Measurements from ENCODE around the gene OLFM1.

The OLFM1 gene

DNA sequence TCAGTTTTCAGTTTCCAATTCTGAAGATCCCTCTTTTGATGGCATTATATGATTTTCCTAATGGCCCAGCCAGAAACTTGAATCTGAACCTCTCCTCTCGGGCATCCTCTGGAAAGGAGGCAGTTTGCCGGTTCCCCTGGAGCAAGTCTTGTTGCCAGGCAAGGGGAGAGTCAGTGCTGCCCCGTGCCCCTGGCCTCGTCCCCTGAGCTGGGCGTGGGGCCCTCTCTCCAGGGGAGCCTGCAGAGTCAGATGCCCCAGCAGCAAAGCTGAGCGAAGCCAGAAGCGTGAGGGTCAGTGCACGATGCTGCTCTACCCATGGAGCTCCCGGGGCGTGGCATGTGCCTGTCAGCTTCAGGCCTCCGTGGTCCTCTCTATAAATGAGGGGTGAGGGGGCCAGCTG is 14.0 kb downstream of the OLFM1 start:
- Histone ChIP-seq H3K27ac (ENCODE audit: low read length) (no peak overlapping the region), H3K9me3 (ENCODE audit: control insufficient read depth in 2 of 2, low read length in 2 of 2) (no peaks in the 10 kb centered on the region), H3K4me3 (ENCODE audit: low read length in 2 of 2) (no peak overlapping the region), H3K4me1 (ENCODE audit: control insufficient read depth, insufficient read depth, low read length) (peaks cover 26% of the 10 kb centered on the region), H3K9ac (ENCODE audit: low read length in 2 of 2) (no peak overlapping the region), H3K36me3 (ENCODE audit: control insufficient read depth in 2 of 2, insufficient read depth in 2 of 2, low read length in 2 of 2) (peaks cover 0 to 5% of the 10 kb centered on the region in 2 donors), H3K27me3 (ENCODE audit: control insufficient read depth in 1 of 2, insufficient read depth in 2 of 2, low read length in 2 of 2) (no peaks in the 10 kb centered on the region)

DNA sequence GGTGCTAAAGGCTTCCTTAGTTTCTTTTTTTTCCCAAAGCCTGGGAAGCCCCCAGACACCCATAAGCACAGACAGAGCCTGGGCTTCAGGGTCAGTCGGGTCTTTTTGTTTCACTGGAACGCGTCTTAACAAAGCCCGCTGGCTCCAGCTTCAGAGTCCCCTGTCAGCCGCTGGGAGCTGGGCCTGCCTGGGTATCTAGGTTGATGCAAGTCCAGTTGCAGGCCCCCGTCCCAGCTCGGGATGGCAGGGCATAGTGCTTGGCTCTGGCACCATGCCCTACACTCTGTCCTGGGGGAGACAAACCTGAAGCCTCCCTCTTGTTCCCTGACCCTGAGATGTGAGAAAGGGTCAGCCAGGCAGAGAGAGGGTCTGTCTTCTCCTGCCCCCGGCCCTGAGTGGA is 14.5 kb downstream of the OLFM1 start:
- no peaks in the 10 kb centered on the region for H3K9me3 ChIP-seq (ENCODE audit: control insufficient read depth in 2 of 2, low read length in 2 of 2)
- no peaks in the 10 kb centered on the region for H3K27me3 ChIP-seq (ENCODE audit: control insufficient read depth in 1 of 2, insufficient read depth in 2 of 2, low read length in 2 of 2)
- H3K4me1 ChIP-seq (ENCODE audit: control insufficient read depth, insufficient read depth, low read length), result peaks cover 26% of the 10 kb centered on the region
- H3K9ac ChIP-seq (ENCODE audit: low read length in 2 of 2), result no peak overlapping the region
- H3K27ac ChIP-seq (ENCODE audit: low read length), result no peak overlapping the region
- no peak overlapping the region for H3K4me3 ChIP-seq (ENCODE audit: low read length in 2 of 2)
- peaks cover 0 to 2% of the 10 kb centered on the region in 2 donors for H3K36me3 ChIP-seq (ENCODE audit: control insufficient read depth in 2 of 2, insufficient read depth in 2 of 2, low read length in 2 of 2)

DNA sequence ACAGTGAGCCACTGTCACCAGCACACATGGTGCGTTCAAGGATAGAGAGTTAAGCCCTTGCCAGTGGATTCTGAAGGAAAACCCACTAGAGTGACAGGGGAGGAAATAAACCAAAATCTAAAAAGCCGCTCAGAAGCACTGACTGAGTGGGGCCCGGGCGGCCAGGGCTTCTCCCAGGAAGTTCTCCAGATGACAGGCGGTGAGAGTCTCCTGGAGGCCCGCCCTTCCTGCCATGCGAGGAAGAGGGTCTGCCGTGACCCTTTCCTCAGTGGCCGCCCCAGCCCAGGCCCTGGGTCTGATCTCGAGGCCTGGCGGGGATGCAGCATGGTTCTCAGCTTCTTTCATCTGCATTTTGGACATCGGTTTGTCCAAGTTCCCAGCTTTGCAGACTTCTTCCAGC is 14.9 kb downstream of the OLFM1 start:
- Histone ChIP-seq H3K27me3 (ENCODE audit: control insufficient read depth in 1 of 2, insufficient read depth in 2 of 2, low read length in 2 of 2) (no peaks in the 10 kb centered on the region), H3K4me3 (ENCODE audit: low read length in 2 of 2) (no peak overlapping the region), H3K36me3 (ENCODE audit: control insufficient read depth in 2 of 2, insufficient read depth in 2 of 2, low read length in 2 of 2) (peaks cover 0 to 2% of the 10 kb centered on the region in 2 donors), H3K4me1 (ENCODE audit: control insufficient read depth, insufficient read depth, low read length) (peaks cover 26% of the 10 kb centered on the region), H3K9ac (ENCODE audit: low read length in 2 of 2) (no peak overlapping the region), H3K9me3 (ENCODE audit: control insufficient read depth in 2 of 2, low read length in 2 of 2) (no peaks in the 10 kb centered on the region), H3K27ac (ENCODE audit: low read length) (no peak overlapping the region)

DNA sequence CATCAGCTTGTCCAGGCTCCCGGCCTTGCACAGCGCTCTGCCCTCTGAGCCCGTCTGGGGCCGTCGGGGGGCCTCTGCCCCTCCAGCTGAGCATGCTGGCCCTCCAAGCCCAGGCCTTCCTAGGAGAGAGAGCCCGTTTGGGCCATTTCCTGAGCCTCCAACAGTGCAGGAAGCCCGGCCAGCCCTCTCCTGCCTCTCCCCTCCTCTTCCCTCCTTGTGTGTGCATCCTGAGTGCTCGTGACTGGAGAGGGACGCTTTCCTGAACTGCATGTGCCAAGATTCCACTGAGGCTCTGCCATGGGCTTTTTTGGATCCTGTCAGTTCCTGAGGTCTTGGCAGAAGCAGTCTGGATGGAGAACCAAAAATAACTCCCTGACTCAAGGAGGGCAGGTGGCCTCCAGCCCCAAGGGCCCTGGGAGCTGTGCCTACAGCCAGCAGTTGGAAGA is 15.6 kb downstream of the OLFM1 start:
- H3K4me1 ChIP-seq (ENCODE audit: control insufficient read depth, insufficient read depth, low read length), result peaks cover 26% of the 10 kb centered on the region
- no peak overlapping the region for H3K9ac ChIP-seq (ENCODE audit: low read length in 2 of 2)
- H3K36me3 ChIP-seq (ENCODE audit: control insufficient read depth in 2 of 2, insufficient read depth in 2 of 2, low read length in 2 of 2), result peaks cover 0 to 2% of the 10 kb centered on the region in 2 donors
- H3K9me3 ChIP-seq (ENCODE audit: control insufficient read depth in 2 of 2, low read length in 2 of 2), result no peaks in the 10 kb centered on the region
- no peak overlapping the region for H3K4me3 ChIP-seq (ENCODE audit: low read length in 2 of 2)
- H3K27me3 ChIP-seq (ENCODE audit: control insufficient read depth in 1 of 2, insufficient read depth in 2 of 2, low read length in 2 of 2), result no peaks in the 10 kb centered on the region
- H3K27ac ChIP-seq (ENCODE audit: low read length), result no peak overlapping the region

DNA sequence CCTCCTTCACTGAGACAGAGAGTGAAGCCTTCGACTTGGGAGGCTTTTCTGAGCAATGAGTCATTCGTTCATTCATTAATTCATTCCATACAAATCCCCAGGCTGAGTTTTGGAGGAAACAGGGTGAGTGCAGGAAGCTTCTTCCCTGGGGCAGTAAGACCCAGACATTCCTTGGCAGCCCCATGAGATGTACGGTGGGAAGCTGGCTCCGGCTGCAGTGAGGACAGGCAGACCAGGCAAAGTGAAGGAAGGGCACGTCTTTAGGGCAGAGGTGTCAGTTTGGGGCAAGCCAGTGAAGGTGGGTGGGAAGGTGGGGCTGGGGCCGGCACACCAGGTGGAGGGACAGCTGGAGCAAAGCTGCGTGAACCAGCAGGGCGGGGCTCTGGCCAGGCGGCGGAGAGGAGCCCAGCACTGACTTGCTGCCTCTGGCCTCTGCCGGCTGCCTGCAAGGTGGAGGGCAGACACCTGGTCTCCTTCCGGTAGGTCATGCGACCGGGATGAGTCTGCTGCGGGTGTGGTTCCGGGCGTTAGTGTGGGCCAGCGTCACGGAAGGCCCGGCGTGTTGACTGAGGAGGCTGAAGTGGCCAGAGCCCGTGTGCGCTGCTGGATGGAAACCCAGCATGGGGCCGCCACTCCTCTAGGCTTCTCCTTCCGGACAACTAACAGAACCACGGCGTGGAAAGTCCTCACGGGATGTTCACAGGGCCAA is 16.6 kb downstream of the OLFM1 start:
- no peak overlapping the region for H3K4me3 ChIP-seq (ENCODE audit: low read length in 2 of 2)
- no peak overlapping the region for H3K27ac ChIP-seq (ENCODE audit: low read length)
- H3K36me3 ChIP-seq (ENCODE audit: control insufficient read depth in 2 of 2, insufficient read depth in 2 of 2, low read length in 2 of 2), result peaks cover 0 to 2% of the 10 kb centered on the region in 2 donors
- H3K4me1 ChIP-seq (ENCODE audit: control insufficient read depth, insufficient read depth, low read length), result peaks cover 26% of the 10 kb centered on the region
- H3K9me3 ChIP-seq (ENCODE audit: control insufficient read depth in 2 of 2, low read length in 2 of 2), result no peaks in the 10 kb centered on the region
- H3K27me3 ChIP-seq (ENCODE audit: control insufficient read depth in 1 of 2, insufficient read depth in 2 of 2, low read length in 2 of 2), result no peaks in the 10 kb centered on the region
- no peak overlapping the region for H3K9ac ChIP-seq (ENCODE audit: low read length in 2 of 2)

GRCh38 chr9:135104761-135105160 is 17.3 kb downstream of the OLFM1 start:
- no peak overlapping the region for H3K9ac ChIP-seq (ENCODE audit: low read length in 2 of 2)
- no peak overlapping the region for H3K27ac ChIP-seq (ENCODE audit: low read length)
- no peaks in the 10 kb centered on the region for H3K9me3 ChIP-seq (ENCODE audit: control insufficient read depth in 2 of 2, low read length in 2 of 2)
- peaks cover 0 to 2% of the 10 kb centered on the region in 2 donors for H3K36me3 ChIP-seq (ENCODE audit: control insufficient read depth in 2 of 2, insufficient read depth in 2 of 2, low read length in 2 of 2)
- peaks cover 26% of the 10 kb centered on the region for H3K4me1 ChIP-seq (ENCODE audit: control insufficient read depth, insufficient read depth, low read length)
- H3K27me3 ChIP-seq (ENCODE audit: control insufficient read depth in 1 of 2, insufficient read depth in 2 of 2, low read length in 2 of 2), result no peaks in the 10 kb centered on the region
- no peak overlapping the region for H3K4me3 ChIP-seq (ENCODE audit: low read length in 2 of 2)

- H3K4me3 ChIP-seq (ENCODE audit: low read length in 2 of 2), result no peak overlapping the region
- no peak overlapping the region for H3K9ac ChIP-seq (ENCODE audit: low read length in 2 of 2)
- H3K4me1 ChIP-seq (ENCODE audit: control insufficient read depth, insufficient read depth, low read length), result peaks cover 26% of the 10 kb centered on the region
- H3K9me3 ChIP-seq (ENCODE audit: control insufficient read depth in 2 of 2, low read length in 2 of 2), result no peaks in the 10 kb centered on the region
- no peak overlapping the region for H3K27ac ChIP-seq (ENCODE audit: low read length)
- no peaks in the 10 kb centered on the region for H3K36me3 ChIP-seq (ENCODE audit: control insufficient read depth in 2 of 2, insufficient read depth in 2 of 2, low read length in 2 of 2)
- H3K27me3 ChIP-seq (ENCODE audit: control insufficient read depth in 1 of 2, insufficient read depth in 2 of 2, low read length in 2 of 2), result no peaks in the 10 kb centered on the region
Observed at GRCh38 chr9:135105211-135105745, 17.8 kb downstream of the OLFM1 start.

GRCh38 chr9:135105938-135106491 is 18.5 kb downstream of the OLFM1 start:
- Histone ChIP-seq H3K27ac (ENCODE audit: low read length) (no peak overlapping the region), H3K4me3 (ENCODE audit: low read length in 2 of 2) (no peak overlapping the region), H3K9ac (ENCODE audit: low read length in 2 of 2) (no peak overlapping the region), H3K36me3 (ENCODE audit: control insufficient read depth in 2 of 2, insufficient read depth in 2 of 2, low read length in 2 of 2) (no peaks in the 10 kb centered on the region), H3K27me3 (ENCODE audit: control insufficient read depth in 1 of 2, insufficient read depth in 2 of 2, low read length in 2 of 2) (no peaks in the 10 kb centered on the region), H3K4me1 (ENCODE audit: control insufficient read depth, insufficient read depth, low read length) (peaks cover 26% of the 10 kb centered on the region), H3K9me3 (ENCODE audit: control insufficient read depth in 2 of 2, low read length in 2 of 2) (no peaks in the 10 kb centered on the region)

DNA sequence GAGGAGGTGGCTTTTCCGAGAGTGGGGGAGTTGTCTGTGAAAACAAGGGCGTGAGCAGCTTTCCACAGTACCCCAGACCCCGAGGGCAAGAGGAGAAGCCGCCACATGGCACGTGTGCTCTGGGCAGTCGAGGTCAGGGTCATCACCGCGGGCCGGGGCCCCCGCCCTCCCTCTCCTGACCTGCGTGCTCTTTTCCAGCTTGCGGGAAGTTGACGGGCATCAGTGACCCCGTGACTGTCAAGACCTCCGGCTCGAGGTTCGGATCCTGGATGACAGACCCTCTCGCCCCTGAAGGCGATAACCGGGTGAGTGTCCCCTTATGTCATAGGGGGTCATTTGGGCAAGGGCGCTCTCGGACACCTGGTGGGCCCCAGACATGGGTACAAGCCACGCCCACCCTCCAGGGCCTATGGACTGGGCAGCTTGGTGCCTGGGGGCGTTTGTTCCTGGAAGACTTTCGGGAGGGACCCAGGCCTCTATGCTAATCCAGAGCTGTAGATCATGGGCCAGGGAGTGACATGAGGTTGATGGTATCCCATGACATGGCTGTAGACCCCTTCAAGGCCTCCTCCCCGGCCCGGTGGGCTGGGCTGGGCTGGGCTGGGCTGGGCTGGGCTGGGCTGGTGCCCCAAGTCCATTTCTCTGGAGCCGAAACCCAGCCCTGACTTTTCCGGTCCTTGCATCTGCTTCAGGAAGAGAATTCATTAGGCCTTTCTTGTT is 19.2 kb downstream of the OLFM1 start:
- no peaks in the 10 kb centered on the region for H3K9me3 ChIP-seq (ENCODE audit: control insufficient read depth in 2 of 2, low read length in 2 of 2)
- H3K9ac ChIP-seq (ENCODE audit: low read length in 2 of 2), result no peak overlapping the region
- H3K4me1 ChIP-seq (ENCODE audit: control insufficient read depth, insufficient read depth, low read length), result peaks cover 26% of the 10 kb centered on the region
- no peaks in the 10 kb centered on the region for H3K36me3 ChIP-seq (ENCODE audit: control insufficient read depth in 2 of 2, insufficient read depth in 2 of 2, low read length in 2 of 2)
- H3K27me3 ChIP-seq (ENCODE audit: control insufficient read depth in 1 of 2, insufficient read depth in 2 of 2, low read length in 2 of 2), result no peaks in the 10 kb centered on the region
- H3K4me3 ChIP-seq (ENCODE audit: low read length in 2 of 2), result no peak overlapping the region
- no peak overlapping the region for H3K27ac ChIP-seq (ENCODE audit: low read length)

- H3K4me3 ChIP-seq (ENCODE audit: low read length in 2 of 2), result no peak overlapping the region
- no peaks in the 10 kb centered on the region for H3K27me3 ChIP-seq (ENCODE audit: control insufficient read depth in 1 of 2, insufficient read depth in 2 of 2, low read length in 2 of 2)
Observed at GRCh38 chr9:135107581-135108235, 20.2 kb downstream of the OLFM1 start.

More at GRCh38 chr9:135107581-135108235, 20.2 kb downstream of the OLFM1 start:
- H3K9me3 ChIP-seq (ENCODE audit: control insufficient read depth in 2 of 2, low read length in 2 of 2), result no peaks in the 10 kb centered on the region
- H3K9ac ChIP-seq (ENCODE audit: low read length in 2 of 2), result no peak overlapping the region
- H3K4me1 ChIP-seq (ENCODE audit: control insufficient read depth, insufficient read depth, low read length), result peaks cover 21% of the 10 kb centered on the region
- no peak overlapping the region for H3K27ac ChIP-seq (ENCODE audit: low read length)
- H3K36me3 ChIP-seq (ENCODE audit: control insufficient read depth in 2 of 2, insufficient read depth in 2 of 2, low read length in 2 of 2), result no peaks in the 10 kb centered on the region
